ENCODE results near the gene MACROD2. TPM values are rescaled to one million over a fixed set of nuclear protein-coding genes. Genes with fewer than 3 reads are reported as not detected.

MACROD2 gene
- total RNA-seq, 1 experiment from 2014 or later: 3.7 TPM

DNA sequence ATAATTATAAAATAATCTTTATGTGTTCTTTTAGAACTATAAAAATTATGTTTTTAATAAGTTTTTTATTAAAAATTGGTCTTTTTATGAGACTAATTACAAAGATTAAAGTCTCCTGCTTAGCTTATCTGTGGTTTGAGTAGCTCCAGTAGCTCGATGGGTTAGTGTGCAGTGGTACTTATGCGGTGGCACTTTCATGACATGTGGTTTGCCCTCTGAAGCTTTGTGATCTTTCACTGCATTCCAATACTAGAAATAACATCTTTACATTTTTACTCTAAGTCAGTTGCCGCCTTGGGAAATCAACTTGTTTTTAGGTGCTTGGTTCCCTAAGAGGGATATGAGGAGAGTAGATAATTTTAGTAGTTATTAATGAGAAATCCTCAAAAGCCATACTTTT lies 1041.6 kb downstream of the MACROD2 start:
- RAD21 ChIA-PET (ENCODE audit: low non-redundant PET in 1 of 2, low total read pairs in 2 of 2, uncharacterized antibody in 2 of 2, unreplicated experiment in 2 of 2): no interaction called here
- no peaks in the 10 kb centered on the region for H3K79me2 ChIP-seq (ENCODE audit: insufficient read depth, low read length)
- H3K9me3 ChIP-seq (ENCODE audit: control insufficient read depth in 1 of 2, insufficient read depth in 1 of 2, low read depth in 1 of 2, low read length in 2 of 2): no peaks in the 10 kb centered on the region
- H3K27me3 ChIP-seq (ENCODE audit: insufficient read depth, low read length): no peaks in the 10 kb centered on the region
- H3K36me3 ChIP-seq (ENCODE audit: control insufficient read depth in 1 of 2, insufficient read depth in 2 of 2, low read length in 2 of 2): no peaks in the 10 kb centered on the region
- no TSS peak for BruUV-seq (replicated peaks)
- no peak for TF ChIP-seq ZBTB33 (IDR thresholded peaks at IDR 0.05; ENCODE audit: extremely low read depth, insufficient replicate concordance, low read length)
- TF ChIP-seq CBX3 (IDR thresholded peaks at IDR 0.05; ENCODE audit: low read depth): no peak
- no peak for TF ChIP-seq SP1 (IDR thresholded peaks at IDR 0.05; ENCODE audit: low read depth)
- no peak for TF ChIP-seq EZH2 (IDR thresholded peaks at IDR 0.05)
- no peak for TF ChIP-seq ELF1 (IDR thresholded peaks at IDR 0.05; ENCODE audit: borderline replicate concordance, low read depth)
- TF ChIP-seq SIN3A (IDR thresholded peaks at IDR 0.05; ENCODE audit: low read depth): no peak
- no peak for TF ChIP-seq JUND (IDR thresholded peaks at IDR 0.05)
- TF ChIP-seq POLR2A (IDR thresholded peaks at IDR 0.05; ENCODE audit: borderline replicate concordance, extremely low read depth, insufficient read depth, insufficient read length): no peak
- TF ChIP-seq RAD21 (IDR thresholded peaks at IDR 0.05; ENCODE audit: low read depth): no peak
- TF ChIP-seq CTCF (IDR thresholded peaks at IDR 0.05 in 2 of 3, conservative IDR thresholded peaks at IDR 0.05 in 1 of 3; ENCODE audit: borderline replicate concordance in 1 of 3, insufficient read depth in 1 of 3, low read depth in 2 of 3, low read length in 2 of 3): no peak
- no peak for TF ChIP-seq FOSL1 (IDR thresholded peaks at IDR 0.05; ENCODE audit: low read depth)
- no peak for TF ChIP-seq EZH2phosphoT487 (IDR thresholded peaks at IDR 0.05; ENCODE audit: borderline replicate concordance)
- intact Hi-C loops (cut with micrococcal nuclease): no loop called here
- CTCF ChIA-PET: no interaction called here
- ATAC-seq (no peak), DNase-seq (ENCODE audit: low read depth, low spot score) (no peak)
- no peak overlapping the region for H3K27ac ChIP-seq (ENCODE audit: low read depth, low read length)
- H3K4me2 ChIP-seq (ENCODE audit: low read length): no peak overlapping the region
- no peak overlapping the region for H2AFZ ChIP-seq (ENCODE audit: low read depth, low read length, poor library complexity, severe bottlenecking)
- no peaks in the 10 kb centered on the region for H4K20me1 ChIP-seq (ENCODE audit: insufficient read depth)
- no peak overlapping the region for H3K4me3 ChIP-seq (replicated peaks in 1 of 2; ENCODE audit: low read depth in 1 of 2, low read length in 2 of 2)
- POLR2A ChIA-PET: no interaction called here
- H3K9me2 ChIP-seq (ENCODE audit: insufficient read depth): no peaks in the 10 kb centered on the region
- H3K4me1 ChIP-seq (ENCODE audit: control insufficient read depth in 1 of 2, insufficient read depth in 2 of 2, low read length in 2 of 2): no peaks in the 10 kb centered on the region; a peak in 1 of 4 replicates
- H3K9ac ChIP-seq (ENCODE audit: low read length): no peak overlapping the region

Data from HCT116 (cell line).